C4-2B (cell line): ENCODE data around the gene RRAS2.

Source experiments
- CTCF ChIP-seq: fragments of 450-650 bp; conservative IDR thresholded peaks from 2 replicates; pipeline ENCODE4 v1.5.1; 2017; ENCODE audit warnings: mild to moderate bottlenecking
- ZFX ChIP-seq: fragments of 450-650 bp; IDR thresholded peaks from 2 replicates; pipeline ENCODE4 v1.6.1; 2017

GRCh38 chr11:14330881-14331280 lies 28.1 kb downstream of the RRAS2 start:
- TF ChIP-seq CTCF (no peak), ZFX (no peak)
